ENCODE measurements around the gene SPTBN1.
"Not testable (repeated sequence)": the region's sequence is repeated elsewhere in the genome, so short reads cannot be mapped to it uniquely, and the experiment has no call there.

The SPTBN1 gene

DNA sequence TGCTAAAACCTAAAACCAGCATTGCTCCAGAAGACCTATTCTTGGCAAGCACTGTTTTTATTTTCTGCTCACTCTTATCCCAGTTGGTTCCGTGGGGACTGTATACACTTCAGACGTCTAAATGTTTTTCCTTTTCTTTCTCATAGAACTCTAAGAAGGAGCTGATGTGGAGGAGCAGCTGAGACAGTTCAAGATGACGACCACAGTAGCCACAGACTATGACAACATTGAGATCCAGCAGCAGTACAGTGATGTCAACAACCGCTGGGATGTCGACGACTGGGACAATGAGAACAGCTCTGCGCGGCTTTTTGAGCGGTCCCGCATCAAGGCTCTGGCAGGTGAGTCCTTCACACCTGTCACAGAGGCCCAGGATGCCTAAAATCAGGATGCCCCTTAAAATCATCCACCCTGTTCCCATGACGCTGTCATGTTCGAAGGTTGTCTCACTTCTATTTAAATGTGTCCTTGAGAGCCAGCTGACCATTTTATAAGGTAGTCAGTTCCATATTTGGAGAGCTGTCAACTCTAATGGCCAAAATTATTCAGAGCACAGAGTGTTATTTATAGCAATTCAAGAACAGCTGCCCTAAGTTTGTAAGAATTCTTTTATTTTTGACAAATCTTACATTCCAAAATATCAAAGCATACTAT, 70.2 kb downstream of the SPTBN1 start:
- DNase-seq (ENCODE audit: low spot score) (no peak), ATAC-seq (ENCODE audit: low read depth) (no peak)
- Histone ChIP-seq H3K4me1 (ENCODE audit: insufficient read depth, poor library complexity, severe bottlenecking) (peaks cover 28% of the 10 kb centered on the region), H3K36me3 (ENCODE audit: low read depth) (peaks cover 9% of the 10 kb centered on the region; the same call in 1 of the 2 replicates), H3K4me3 (ENCODE audit: severe bottlenecking) (no peak overlapping the region), H3K27ac (ENCODE audit: poor library complexity, severe bottlenecking) (no peak overlapping the region), H3K27me3 (ENCODE audit: insufficient read depth, poor library complexity, severe bottlenecking) (no peaks in the 10 kb centered on the region), H3K9me3 (ENCODE audit: severe bottlenecking) (no peaks in the 10 kb centered on the region)
- no peak for TF ChIP-seq CTCF (IDR thresholded peaks at IDR 0.05; ENCODE audit: poor library complexity, severe bottlenecking)

DNA sequence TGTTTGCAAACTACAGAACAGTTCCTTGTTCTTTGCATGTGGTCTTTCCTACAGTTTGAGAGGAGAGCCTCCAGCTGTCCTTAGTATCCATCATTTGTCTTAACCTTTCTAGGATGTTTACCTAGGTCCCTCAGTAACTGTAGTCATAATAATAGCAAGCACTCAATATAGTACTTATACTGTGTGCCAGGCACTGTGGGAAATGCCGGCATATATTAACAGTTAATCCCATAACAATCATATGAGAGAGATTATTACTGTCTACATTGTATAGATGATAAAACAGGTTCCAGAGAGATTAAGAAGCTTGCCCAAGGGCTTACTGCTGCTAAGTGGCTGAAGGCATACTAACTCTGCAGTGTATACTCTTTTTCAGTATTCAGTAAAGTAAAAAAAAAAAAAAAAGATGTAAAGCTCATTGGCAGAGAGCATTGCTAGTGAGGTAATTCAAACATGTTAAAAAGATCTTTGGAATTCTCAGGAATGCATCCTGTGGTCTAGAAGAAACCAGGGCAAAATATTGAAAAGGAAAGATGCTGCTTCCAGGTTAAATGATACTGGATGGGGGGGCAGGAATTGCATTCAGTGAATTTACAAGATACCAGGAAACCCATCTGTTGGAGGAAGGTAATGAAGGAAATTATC, 72.3 kb downstream of the SPTBN1 start:
- Histone ChIP-seq H3K27me3 (ENCODE audit: insufficient read depth, poor library complexity, severe bottlenecking) (no peaks in the 10 kb centered on the region), H3K4me3 (ENCODE audit: severe bottlenecking) (no peak overlapping the region), H3K9me3 (ENCODE audit: severe bottlenecking) (no peaks in the 10 kb centered on the region), H3K4me1 (ENCODE audit: insufficient read depth, poor library complexity, severe bottlenecking) (peaks cover 45% of the 10 kb centered on the region), H3K36me3 (ENCODE audit: low read depth) (peaks cover 9% of the 10 kb centered on the region; the same call in 1 of the 2 replicates), H3K27ac (ENCODE audit: poor library complexity, severe bottlenecking) (no peak overlapping the region)
- TF ChIP-seq CTCF (IDR thresholded peaks at IDR 0.05; ENCODE audit: poor library complexity, severe bottlenecking), result no peak
- no peak for DNase-seq (ENCODE audit: low spot score)
- no peak for ATAC-seq (ENCODE audit: low read depth)

- not testable (repeated sequence) for DNase-seq (ENCODE audit: low spot score); H3K27me3 ChIP-seq (ENCODE audit: insufficient read depth, poor library complexity, severe bottlenecking); H3K36me3 ChIP-seq (ENCODE audit: low read depth); H3K4me3 ChIP-seq (ENCODE audit: severe bottlenecking); H3K27ac ChIP-seq (ENCODE audit: poor library complexity, severe bottlenecking); H3K9me3 ChIP-seq (ENCODE audit: severe bottlenecking); ATAC-seq (ENCODE audit: low read depth)
- peaks cover 41% of the 10 kb centered on the region for H3K4me1 ChIP-seq (ENCODE audit: insufficient read depth, poor library complexity, severe bottlenecking)
These were observed 73.4 kb downstream of the SPTBN1 start for GRCh38 chr2:54529518-54529917.

DNA sequence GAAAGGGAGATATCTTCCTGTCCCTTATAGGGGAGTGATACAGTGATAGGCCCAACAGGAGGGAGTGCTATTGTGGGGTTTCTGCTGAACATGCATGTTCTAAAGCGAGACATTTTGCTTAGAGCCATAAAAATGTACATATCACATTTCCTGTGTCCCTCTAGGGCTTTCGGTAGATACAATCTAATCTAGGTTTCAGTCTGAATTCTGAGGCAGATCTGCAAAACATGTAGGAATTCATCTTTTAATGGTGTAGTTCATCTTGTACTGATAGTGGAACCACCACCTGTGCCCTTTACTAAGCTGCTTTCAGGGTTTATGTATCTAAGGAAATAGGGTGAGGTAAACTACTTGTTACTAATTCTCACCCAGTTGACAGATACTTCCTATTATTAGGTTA, 73.8 kb downstream of the SPTBN1 start:
- Histone ChIP-seq H3K27ac (ENCODE audit: poor library complexity, severe bottlenecking) (peak overlapping the region; percentile 96), H3K9me3 (ENCODE audit: severe bottlenecking) (no peaks in the 10 kb centered on the region), H3K4me3 (ENCODE audit: severe bottlenecking) (no peak overlapping the region), H3K36me3 (ENCODE audit: low read depth) (peaks cover 9% of the 10 kb centered on the region; the same call in 1 of the 2 replicates), H3K4me1 (ENCODE audit: insufficient read depth, poor library complexity, severe bottlenecking) (peaks cover 37% of the 10 kb centered on the region), H3K27me3 (ENCODE audit: insufficient read depth, poor library complexity, severe bottlenecking) (no peaks in the 10 kb centered on the region)
- TF ChIP-seq CTCF (IDR thresholded peaks at IDR 0.05; ENCODE audit: poor library complexity, severe bottlenecking), result no peak
- DNase-seq (ENCODE audit: low spot score), result no peak
- no peak for ATAC-seq (ENCODE audit: low read depth)

DNA sequence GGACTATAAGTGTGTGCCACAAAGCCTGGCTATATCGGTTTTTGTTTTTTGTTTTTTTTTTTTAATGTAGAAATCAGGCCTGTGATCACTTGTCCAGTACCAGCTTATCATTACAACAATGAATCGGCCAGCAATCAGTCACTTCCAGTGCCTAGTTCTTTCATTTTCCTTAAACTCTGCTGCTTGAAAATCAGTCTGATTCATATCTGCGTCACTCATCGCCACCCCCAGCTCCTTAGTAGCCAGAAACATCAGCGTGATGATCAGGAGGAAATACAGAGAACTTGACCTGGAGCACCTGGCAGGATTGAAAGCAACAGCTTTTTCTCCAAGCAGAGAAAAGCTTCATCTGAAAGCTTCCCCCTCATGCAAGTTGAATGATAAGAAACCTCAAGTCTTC, 75.4 kb downstream of the SPTBN1 start:
- ATAC-seq (ENCODE audit: low read depth) (peak; percentile 80), DNase-seq (ENCODE audit: low spot score) (peak; percentile 71)
- Histone ChIP-seq H3K27ac (ENCODE audit: poor library complexity, severe bottlenecking) (peak overlapping the region; percentile 96), H3K27me3 (ENCODE audit: insufficient read depth, poor library complexity, severe bottlenecking) (no peaks in the 10 kb centered on the region), H3K4me1 (ENCODE audit: insufficient read depth, poor library complexity, severe bottlenecking) (peaks cover 33% of the 10 kb centered on the region), H3K36me3 (ENCODE audit: low read depth) (peaks cover 3% of the 10 kb centered on the region; the same call in 1 of the 2 replicates), H3K9me3 (ENCODE audit: severe bottlenecking) (no peaks in the 10 kb centered on the region), H3K4me3 (ENCODE audit: severe bottlenecking) (no peak overlapping the region)
- TF ChIP-seq CTCF (IDR thresholded peaks at IDR 0.05; ENCODE audit: poor library complexity, severe bottlenecking), result no peak

All from RWPE2 (cell line).